G401 (cell line): ENCODE results near the gene PSTPIP1. TPM values are rescaled to one million over a fixed set of nuclear protein-coding genes. Genes with fewer than 3 reads are reported as not detected.

Experiments used
- DNase-seq: peaks from one replicate; pipeline ENCODE4 v3.0.0-alpha.2; 2015; ENCODE audit warnings: low spot score
- in situ Hi-C: cut with HindIII; loops from 2 replicates; pipeline ENCODE4 v1.10.0; 2016; ENCODE audit warnings: low sequenced_read_pairs, mixed read lengths
- total RNA-seq: library from RNA; depleted of rRNA; stranded (reverse); fragments of >200 nt; shearing (Covaris generic); gene quantifications from 2 replicates; pipeline ENCODE4 v1.2.3, GENCODE V29; 2014

PSTPIP1 gene
- total RNA-seq, 1 experiment from 2014 or later: not detected

DNA sequence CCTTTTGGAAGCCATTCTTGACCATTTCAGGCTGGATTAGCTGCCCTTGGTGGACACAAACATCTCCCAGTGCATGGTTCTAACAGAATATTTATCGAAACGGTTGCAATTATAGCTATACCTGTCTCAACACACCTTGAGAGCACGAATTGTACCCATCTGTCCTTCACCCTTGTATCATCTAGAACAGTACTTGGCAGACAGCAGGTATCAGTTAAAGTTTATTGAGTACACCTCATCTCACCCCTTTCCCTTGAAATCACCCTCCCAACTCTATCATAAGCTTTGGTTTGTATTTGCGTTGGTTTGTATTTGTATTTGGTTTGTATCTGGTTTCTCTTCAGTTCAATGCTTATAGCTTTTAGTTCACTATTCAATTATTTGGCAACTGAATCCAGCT lies 63.5 kb downstream of the PSTPIP1 start:
- in situ Hi-C loops: no loop called here
- no peak for DNase-seq

DNA sequence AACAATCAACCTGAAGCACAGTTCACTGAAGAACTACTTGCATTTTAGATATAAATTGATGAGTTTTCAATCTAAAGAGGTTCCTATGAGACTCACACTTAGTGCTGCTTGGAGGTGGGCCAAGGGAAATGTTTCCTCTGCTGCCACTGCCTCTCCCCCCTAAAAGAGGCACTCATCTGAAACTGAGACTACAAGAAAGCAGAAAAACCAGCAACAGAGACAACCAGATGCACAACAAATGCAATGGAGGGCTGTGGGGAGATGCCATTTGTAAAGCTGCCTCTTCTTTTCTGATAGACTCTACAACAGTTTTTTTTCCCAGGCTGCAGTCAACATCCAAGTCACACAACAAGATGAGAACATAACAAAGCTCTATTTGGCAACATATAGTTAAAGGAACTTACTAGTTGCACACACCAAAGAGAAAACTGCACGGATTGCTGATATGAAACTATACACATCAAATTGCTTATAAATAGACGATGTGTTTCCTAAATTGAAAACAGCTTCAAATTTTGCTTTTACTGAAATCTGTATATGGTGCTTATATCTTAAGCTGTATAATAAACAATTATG lies 64.9 kb downstream of the PSTPIP1 start:
- no peak for DNase-seq
- in situ Hi-C loops: no loop called here

DNA sequence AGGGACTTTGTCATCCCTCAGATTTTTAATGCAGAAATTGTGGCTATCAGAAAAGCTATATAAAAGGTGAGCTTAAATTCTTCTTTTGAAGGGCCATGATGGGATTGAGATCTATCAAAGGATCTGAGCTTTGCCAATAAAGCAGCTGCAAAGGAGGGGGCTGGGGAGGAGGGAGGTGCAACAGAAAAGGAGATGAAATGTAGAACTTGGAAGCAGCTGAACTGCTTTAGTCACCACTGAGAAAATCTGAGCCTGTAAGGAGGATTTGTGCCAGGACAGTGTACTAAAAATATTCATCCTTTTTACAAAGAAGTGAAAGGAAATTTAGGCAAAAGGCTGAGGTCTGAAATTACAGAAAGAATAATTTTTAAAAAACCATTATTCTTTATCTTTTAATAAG lies 65.6 kb downstream of the PSTPIP1 start:
- DNase-seq: peak; percentile 58
- in situ Hi-C loops: no loop called here

- in situ Hi-C loops: no loop called here
- DNase-seq: no peak
Observed at GRCh38 chr15:77063249-77063648, 68.3 kb downstream of the PSTPIP1 start.

GRCh38 chr15:77064063-77064462 lies 69.1 kb downstream of the PSTPIP1 start:
- in situ Hi-C loops: no loop called here

GRCh38 chr15:77064539-77065308 lies 69.8 kb downstream of the PSTPIP1 start:
- in situ Hi-C loops: no loop called here
- no peak for DNase-seq

More at GRCh38 chr15:77064063-77064462, 69.1 kb downstream of the PSTPIP1 start:
- no peak for DNase-seq

DNA sequence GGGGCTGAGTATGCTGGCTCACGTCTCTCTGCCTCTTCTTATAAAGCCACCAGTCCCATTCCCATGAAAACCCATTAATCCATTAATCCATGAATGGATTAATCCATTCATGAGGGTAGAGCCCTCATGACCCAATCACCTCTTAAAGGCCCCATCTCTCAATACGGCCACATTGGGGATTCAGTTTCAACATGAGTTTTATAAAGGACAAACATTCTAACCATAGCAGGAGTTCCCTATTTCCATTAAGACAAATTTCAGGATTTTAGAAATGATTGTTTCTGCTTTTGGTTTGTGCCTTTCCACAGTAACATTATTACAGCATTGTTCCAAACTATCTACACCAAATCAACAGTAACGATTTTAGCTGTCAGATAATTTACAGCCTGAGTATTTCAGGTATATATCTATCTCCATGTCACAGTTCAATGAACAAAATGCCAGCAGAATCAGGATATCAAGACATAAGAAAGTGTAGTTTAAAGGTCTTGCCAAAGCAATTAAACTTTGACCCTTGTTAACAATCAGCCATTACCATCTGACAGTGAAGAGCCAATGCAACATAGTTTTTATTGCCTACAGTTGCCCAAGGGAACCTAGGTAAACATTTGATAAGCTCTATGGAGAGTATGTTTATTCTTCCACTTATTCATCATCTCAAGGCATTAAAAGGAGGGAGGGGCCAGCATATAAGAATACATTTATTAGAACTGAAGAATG lies 72.2 kb downstream of the PSTPIP1 start:
- no peak for DNase-seq
- in situ Hi-C loops: no loop called here

DNA sequence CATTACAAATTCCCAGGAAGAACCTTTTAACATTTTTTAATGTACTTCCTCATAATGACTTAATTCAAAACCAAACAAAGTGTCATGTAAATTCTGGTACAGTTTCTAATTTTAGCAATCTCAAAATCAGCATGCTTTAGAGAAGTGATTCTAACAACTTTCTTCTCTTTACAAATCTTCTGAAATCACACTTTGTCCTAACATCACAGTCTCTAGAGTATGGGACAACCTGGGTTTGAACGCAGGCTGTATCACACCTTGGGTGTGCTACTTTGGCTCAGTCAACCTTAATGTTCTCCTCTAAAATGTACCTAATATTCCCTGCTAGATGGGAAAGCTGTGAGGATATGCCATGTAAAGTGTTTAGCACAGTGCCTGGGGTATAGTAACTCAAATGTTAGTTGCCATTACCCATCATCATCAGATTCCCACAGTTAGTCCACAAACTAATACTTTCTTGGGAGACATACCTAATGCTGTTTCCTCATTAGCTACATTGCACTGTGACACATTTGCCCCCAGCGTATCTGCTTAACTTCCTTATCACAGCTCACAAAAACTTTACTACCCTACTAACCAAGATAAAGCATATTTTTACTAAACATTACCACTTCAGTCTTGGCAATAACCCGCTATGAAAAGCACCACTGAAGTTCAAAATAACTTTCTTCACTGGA lies 72.9 kb downstream of the PSTPIP1 start:
- in situ Hi-C loops: no loop called here
- no peak for DNase-seq

DNA sequence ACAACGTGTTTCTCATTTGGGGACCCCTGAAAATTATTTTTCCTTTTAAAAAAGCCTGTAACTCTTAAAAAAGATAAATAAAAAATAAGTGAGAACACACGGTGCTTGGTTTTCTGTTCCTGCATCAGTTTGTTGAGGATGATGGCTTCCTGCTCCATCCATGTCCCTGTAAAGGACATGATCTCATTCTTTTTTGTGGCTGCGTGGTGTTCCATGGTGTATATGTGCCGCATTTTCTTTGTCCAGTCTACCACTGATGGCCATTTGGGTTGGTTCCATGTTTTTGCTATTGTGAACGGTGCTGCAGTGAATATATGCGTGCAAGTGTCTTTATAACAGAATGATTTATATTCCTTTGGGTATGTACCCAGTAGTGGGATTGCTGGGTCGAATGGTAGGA lies 73.7 kb downstream of the PSTPIP1 start:
- in situ Hi-C loops: no loop called here
- DNase-seq: no peak

- in situ Hi-C loops: no loop called here
- peak; percentile 44 for DNase-seq
Observed at GRCh38 chr15:77069521-77070121, 74.7 kb downstream of the PSTPIP1 start.

GRCh38 chr15:77070180-77070494 lies 75.2 kb downstream of the PSTPIP1 start:
- in situ Hi-C loops: no loop called here
- DNase-seq: peak; percentile 17

GRCh38 chr15:77070495-77071304 lies 75.8 kb downstream of the PSTPIP1 start, which contains the start of gene TSPAN3:
TSS of gene TSPAN3 (minus strand) at chr15:77071109. CDS start at chr15:77070954, 155 bp downstream.
- peak; percentile 94 for DNase-seq
- in situ Hi-C loops: no loop called here

GRCh38 chr15:77071305-77072223 lies 76.6 kb downstream of the PSTPIP1 start:
- in situ Hi-C loops: no loop called here
- DNase-seq: no peak

DNA sequence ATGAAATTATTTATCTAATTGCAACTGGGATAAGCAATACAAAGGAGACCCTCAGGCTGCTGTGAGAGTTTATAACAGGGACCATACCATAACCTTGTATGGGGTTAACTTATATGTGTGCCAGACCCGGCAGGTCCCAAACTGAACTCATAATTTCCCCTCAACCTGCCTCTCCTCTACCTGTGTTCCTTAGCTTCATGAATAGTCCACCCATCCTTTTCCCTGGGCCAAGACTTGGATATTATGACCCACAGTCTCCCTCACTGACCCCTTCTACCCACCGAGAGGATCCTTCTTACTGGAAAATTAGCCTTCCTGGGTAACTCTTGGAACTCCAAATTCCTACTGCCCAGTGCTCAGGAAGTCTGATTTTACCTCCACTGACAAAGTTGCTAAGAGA lies 79.4 kb downstream of the PSTPIP1 start:
- DNase-seq: no peak
- in situ Hi-C loops: no loop called here

GRCh38 chr15:77075528-77075927 lies 80.6 kb downstream of the PSTPIP1 start:
- in situ Hi-C loops: no loop called here
- DNase-seq: peak; percentile 41

GRCh38 chr15:77076323-77076915 lies 81.5 kb downstream of the PSTPIP1 start:
- in situ Hi-C loops: no loop called here
- DNase-seq: no peak

DNA sequence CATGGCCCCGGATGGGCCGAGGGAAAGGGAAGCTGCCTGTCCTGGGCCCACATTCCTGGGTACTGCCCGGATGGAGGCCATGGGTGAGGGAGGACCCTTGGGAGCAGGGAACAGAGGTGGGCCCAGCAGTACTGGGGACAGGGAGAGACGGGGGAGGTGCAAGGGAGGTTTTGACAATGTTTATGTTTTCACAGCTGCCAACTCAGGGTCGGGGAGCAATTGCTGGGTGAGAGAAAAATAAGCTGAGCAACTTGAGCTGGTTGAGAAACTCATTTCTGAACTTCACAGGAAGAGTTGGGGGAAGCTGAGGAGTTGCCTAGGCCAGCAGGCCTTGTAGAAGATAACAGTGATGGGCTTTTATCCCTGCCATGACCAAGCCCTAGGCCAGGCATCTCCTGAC lies 87.0 kb downstream of the PSTPIP1 start:
- DNase-seq: no peak
- in situ Hi-C loops: no loop called here
